Measurements from ENCODE around the gene PSMD9.

DNA sequence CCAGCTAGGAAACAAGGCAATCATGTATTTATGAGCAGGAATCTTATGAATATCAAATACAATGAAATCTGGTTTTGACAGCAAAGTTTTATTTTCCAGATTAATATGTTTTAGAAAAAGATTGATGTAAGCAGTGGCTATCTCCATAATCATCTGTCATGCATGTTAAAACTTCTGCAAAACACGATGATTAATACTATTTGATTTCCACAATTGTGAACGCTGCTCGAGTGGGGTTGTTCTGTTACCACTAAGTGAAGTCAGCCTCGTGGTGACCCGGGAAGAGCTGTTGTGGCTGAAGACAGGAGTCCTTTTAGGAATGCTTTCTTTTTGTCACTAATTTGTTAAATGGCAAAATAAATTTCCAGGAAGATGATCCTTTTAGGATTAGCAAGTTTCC, 39.2 kb downstream of the PSMD9 start:
- TF ChIP-seq, protein P1, sequence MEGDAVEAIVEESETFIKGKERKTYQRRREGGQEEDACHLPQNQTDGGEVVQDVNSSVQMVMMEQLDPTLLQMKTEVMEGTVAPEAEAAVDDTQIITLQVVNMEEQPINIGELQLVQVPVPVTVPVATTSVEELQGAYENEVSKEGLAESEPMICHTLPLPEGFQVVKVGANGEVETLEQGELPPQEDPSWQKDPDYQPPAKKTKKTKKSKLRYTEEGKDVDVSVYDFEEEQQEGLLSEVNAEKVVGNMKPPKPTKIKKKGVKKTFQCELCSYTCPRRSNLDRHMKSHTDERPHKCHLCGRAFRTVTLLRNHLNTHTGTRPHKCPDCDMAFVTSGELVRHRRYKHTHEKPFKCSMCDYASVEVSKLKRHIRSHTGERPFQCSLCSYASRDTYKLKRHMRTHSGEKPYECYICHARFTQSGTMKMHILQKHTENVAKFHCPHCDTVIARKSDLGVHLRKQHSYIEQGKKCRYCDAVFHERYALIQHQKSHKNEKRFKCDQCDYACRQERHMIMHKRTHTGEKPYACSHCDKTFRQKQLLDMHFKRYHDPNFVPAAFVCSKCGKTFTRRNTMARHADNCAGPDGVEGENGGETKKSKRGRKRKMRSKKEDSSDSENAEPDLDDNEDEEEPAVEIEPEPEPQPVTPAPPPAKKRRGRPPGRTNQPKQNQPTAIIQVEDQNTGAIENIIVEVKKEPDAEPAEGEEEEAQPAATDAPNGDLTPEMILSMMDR (IDR thresholded peaks at IDR 0.05; ENCODE audit: poor library complexity): no peak
- no peak for TF ChIP-seq EZH2phosphoT487 (IDR thresholded peaks at IDR 0.05; ENCODE audit: low read depth, severe bottlenecking, unreplicated experiment)

Measured in hepatocyte (in vitro differentiated cells).